Liver (tissue), 9 donors: ENCODE data around the gene CARD11. TPM values are rescaled to one million over a fixed set of nuclear protein-coding genes. Genes with fewer than 3 reads are reported as not detected.

Experiments used
- DNase-seq: peaks from one replicate; pipeline ENCODE4 v3.0.0-alpha.2; 2017; ENCODE audit warnings: low spot score
- H3K27ac ChIP-seq, 2 donors: one replicate each; pipeline ENCODE4 v1.7.0; 2013; ENCODE audit warnings: inconsistent platforms in 2 of 2, low read length in 2 of 2, control low read depth in 1 of 2, low read depth in 1 of 2, mild to moderate bottlenecking in 1 of 2
- H3K27me3 ChIP-seq, 4 donors: one replicate each; pipeline versions ENCODE4 v1.6.1 to v1.7.0; 2013; ENCODE audit warnings: low read length in 3 of 4, inconsistent platforms in 1 of 4, mild to moderate bottlenecking in 1 of 4, moderate library complexity in 1 of 4; ENCODE audit not compliant: control insufficient read depth in 4 of 4, insufficient read depth in 4 of 4
- H3K36me3 ChIP-seq, 4 donors: one replicate each; pipeline versions ENCODE4 v1.6.1 to v1.7.0; 2013; ENCODE audit warnings: low read length in 3 of 4, mild to moderate bottlenecking in 3 of 4, low read depth in 1 of 4, moderate library complexity in 1 of 4; ENCODE audit not compliant: control insufficient read depth in 4 of 4, insufficient read depth in 3 of 4
- H3K4me1 ChIP-seq, 4 donors: one replicate each; pipeline versions ENCODE4 v1.6.1 to v1.7.0; 2013; ENCODE audit warnings: low read length in 3 of 4, mild to moderate bottlenecking in 3 of 4, moderate library complexity in 1 of 4; ENCODE audit not compliant: control insufficient read depth in 4 of 4, insufficient read depth in 4 of 4
- H3K4me3 ChIP-seq, 3 donors: one replicate each; pipeline versions ENCODE4 v1.6.1 to v1.7.0; 2013; ENCODE audit warnings: low read length in 3 of 3, control low read depth in 1 of 3, low read depth in 1 of 3, mild to moderate bottlenecking in 1 of 3
- H3K9ac ChIP-seq, 2 donors: one replicate each; pipeline ENCODE4 v1.7.0; 2013; ENCODE audit warnings: low read length in 2 of 2, mild to moderate bottlenecking in 2 of 2, moderate library complexity in 2 of 2, control low read depth in 1 of 2, low read depth in 1 of 2
- H3K9me3 ChIP-seq, 4 donors: one replicate each; pipeline versions ENCODE4 v1.6.1 to v1.7.0; 2013; ENCODE audit warnings: low read length in 3 of 4; ENCODE audit not compliant: control insufficient read depth in 4 of 4
- ATF3 ChIP-seq: IDR thresholded peaks from 2 replicates; pipeline ENCODE4 v1.6.1; 2016; ENCODE audit warnings: antibody characterized with exemption
- CTCF ChIP-seq: fragments of 150-350 bp; IDR thresholded peaks from 2 replicates; pipeline ENCODE4 v1.5.1; 2017; ENCODE audit warnings: improper control_type of control experiment, low read depth, low read length; ENCODE audit not compliant: missing input control
- EGR1 ChIP-seq, 2 donors: IDR thresholded peaks; 2 replicates each; pipeline ENCODE4 v1.6.1; 2016 to 2018; ENCODE audit warnings: antibody characterized with exemption in 2 of 2, low read depth in 2 of 2
- FOXA1 ChIP-seq: IDR thresholded peaks from 2 replicates; pipeline ENCODE4 v1.6.1; 2016; ENCODE audit warnings: antibody characterized with exemption
- FOXA2 ChIP-seq: IDR thresholded peaks from 2 replicates; pipeline ENCODE4 v1.6.1; 2016; ENCODE audit warnings: antibody characterized with exemption
- GABPA ChIP-seq, 2 donors: IDR thresholded peaks in 1 of 2; conservative IDR thresholded peaks in 1 of 2; 2 replicates each; pipeline ENCODE4 v1.6.1; 2016; ENCODE audit warnings: antibody characterized with exemption in 2 of 2, mild to moderate bottlenecking in 1 of 2, moderate library complexity in 1 of 2
- HNF4A ChIP-seq, 2 donors: conservative IDR thresholded peaks; 2 replicates each; pipeline ENCODE4 v1.6.1; 2016; ENCODE audit warnings: antibody characterized with exemption in 2 of 2, mild to moderate bottlenecking in 2 of 2
- HNF4G ChIP-seq: IDR thresholded peaks from 2 replicates; pipeline ENCODE4 v1.6.1; 2016; ENCODE audit warnings: antibody characterized with exemption
- JUND ChIP-seq, 2 donors: IDR thresholded peaks; 2 replicates each; pipeline ENCODE4 v1.6.1; 2016; ENCODE audit warnings: antibody characterized with exemption in 2 of 2
- MAX ChIP-seq: IDR thresholded peaks from 2 replicates; pipeline ENCODE4 v1.6.1; 2016; ENCODE audit warnings: antibody characterized with exemption
- NR2F2 ChIP-seq: IDR thresholded peaks from 2 replicates; pipeline ENCODE4 v1.6.1; 2016; ENCODE audit warnings: antibody characterized with exemption
- RAD21 ChIP-seq, 2 donors: IDR thresholded peaks; 2 replicates each; pipeline ENCODE4 v1.6.1; 2016; ENCODE audit warnings: antibody characterized with exemption in 2 of 2, mild to moderate bottlenecking in 2 of 2
- REST ChIP-seq: IDR thresholded peaks from 2 replicates; pipeline ENCODE4 v1.6.1; 2016; ENCODE audit warnings: antibody characterized with exemption, mild to moderate bottlenecking
- RXRA ChIP-seq, 2 donors: IDR thresholded peaks; 2 replicates each; pipeline ENCODE4 v1.6.1; 2017 to 2018; ENCODE audit warnings: antibody characterized with exemption in 2 of 2, mild to moderate bottlenecking in 1 of 2
- SP1 ChIP-seq: IDR thresholded peaks from 2 replicates; pipeline ENCODE4 v1.6.1; 2018; ENCODE audit warnings: antibody characterized with exemption, mild to moderate bottlenecking
- TAF1 ChIP-seq: conservative IDR thresholded peaks from 2 replicates; pipeline ENCODE4 v1.6.1; 2016; ENCODE audit warnings: antibody characterized with exemption, mild to moderate bottlenecking
- YY1 ChIP-seq: IDR thresholded peaks from 2 replicates; pipeline ENCODE4 v1.6.1; 2016; ENCODE audit warnings: antibody characterized with exemption, mild to moderate bottlenecking
- ZBTB33 ChIP-seq: IDR thresholded peaks from 2 replicates; pipeline ENCODE4 v1.6.1; 2016; ENCODE audit warnings: antibody characterized with exemption
- WGBS: extraction: QIAGEN DNeasy Blood & Tissue Kit; methylation state at CpG from one replicate; pipeline ENCODE4 v1.1.7; 2013; 5-methylcytosine and 5-hydroxymethylcytosine counted together
- polyA plus RNA-seq, 2 donors: library from polyadenylated mRNA; stranded (reverse) in 1 of 2; unstranded in 1 of 2; fragments of 200-250 nt in 1 of 2; fragments of >200 nt in 1 of 2; fragmentation: Nextera tagmentation in 1 of 2; extraction: Ambion mirVana in 1 of 2; gene quantifications; one replicate each; pipeline versions ENCODE4 v1.2.1 to v1.2.3, GENCODE V29; 2013 to 2015
- total RNA-seq, 2 donors: library from RNA; depleted of rRNA; stranded (reverse); fragments of >200 nt; gene quantifications; one replicate each; pipeline ENCODE4 v1.2.3, GENCODE V29; 2014
- donor health status: healthy.
- donor health status: healthy.
- donor health status: healthy.
- donor health status: healthy.
- donor health status: healthy.

The CARD11 gene
- total and polyA plus RNA-seq, 4 donors, result 0.42 to 1.3 (median 0.83) TPM

GRCh38 chr7:2905500-2905899 lies 138.2 kb downstream of the CARD11 start:
- H3K4me3 ChIP-seq, result no peak overlapping the region
- peaks cover 0 to 3% (median 1%) of the 10 kb centered on the region in 4 donors for H3K9me3 ChIP-seq
- no peaks in the 10 kb centered on the region for H3K27me3 ChIP-seq
- 97% methylated on average over 8 of the region's 8 CpGs for WGBS
- TF ChIP-seq REST, result no peak
- TF ChIP-seq EGR1 (IDR thresholded peaks at IDR 0.05; ENCODE audit: low read depth in 2 of 2), result no peak
- no peak for TF ChIP-seq ATF3
- TF ChIP-seq JUND (IDR thresholded peaks at IDR 0.05), result no peak
- no peak for TF ChIP-seq NR2F2
- TF ChIP-seq FOXA2, result no peak
- no peak for TF ChIP-seq FOXA1
- TF ChIP-seq MAX, result no peak
- no peak for TF ChIP-seq GABPA (IDR thresholded peaks at IDR 0.05 in 1 of 2, conservative IDR thresholded peaks at IDR 0.05 in 1 of 2)
- TF ChIP-seq HNF4A (conservative IDR thresholded peaks at IDR 0.05), result no peak
- TF ChIP-seq SP1, result no peak
- no peak for TF ChIP-seq YY1
- H3K9ac ChIP-seq, result no peak overlapping the region
- no peaks in the 10 kb centered on the region for H3K36me3 ChIP-seq
- no peak overlapping the region for H3K27ac ChIP-seq
- DNase-seq, result no peak
- H3K4me1 ChIP-seq, result peaks cover 2 to 7% (median 5%) of the 10 kb centered on the region in 4 donors

GRCh38 chr7:2905027-2905426 lies 138.6 kb downstream of the CARD11 start:
- no peak for DNase-seq
- Histone ChIP-seq H3K27ac (no peak overlapping the region), H3K9ac (no peak overlapping the region), H3K4me1 (peaks cover 2 to 7% (median 5%) of the 10 kb centered on the region in 4 donors), H3K27me3 (no peaks in the 10 kb centered on the region), H3K36me3 (no peaks in the 10 kb centered on the region), H3K4me3 (no peak overlapping the region), H3K9me3 (peaks cover 0 to 3% (median 1%) of the 10 kb centered on the region in 4 donors)
- TF ChIP-seq NR2F2 (no peak), HNF4A (conservative IDR thresholded peaks at IDR 0.05) (no peak), EGR1 (IDR thresholded peaks at IDR 0.05; ENCODE audit: low read depth in 2 of 2) (no peak), HNF4G (no peak), RXRA (IDR thresholded peaks at IDR 0.05) (no peak), GABPA (IDR thresholded peaks at IDR 0.05 in 1 of 2, conservative IDR thresholded peaks at IDR 0.05 in 1 of 2) (no peak), FOXA1 (no peak), CTCF (no peak), FOXA2 (no peak), RAD21 (IDR thresholded peaks at IDR 0.05) (no peak), TAF1 (no peak), SP1 (no peak), ATF3 (no peak), YY1 (no peak), REST (no peak), ZBTB33 (no peak), MAX (no peak), JUND (IDR thresholded peaks at IDR 0.05) (no peak)
- WGBS, result 98% methylated on average over 3 of the region's 3 CpGs
